IPS DF 4.7 (cell line): ENCODE measurements around the gene CMAS.
"Not testable (repeated sequence)": the region's sequence is repeated elsewhere in the genome, so short reads cannot be mapped to it uniquely, and the experiment has no call there.

Experiments
- DNase-seq: peaks from one replicate; pipeline ENCODE4 v3.0.0-alpha.2; 2013; ENCODE audit warnings: low spot score; ENCODE audit errors: extremely low read depth

The CMAS gene

GRCh38 chr12:22046090-22046967, at the start of gene CMAS:
Gene CMAS, plus strand, starts transcription at chr12:22046218. Its CDS starts 86 bp downstream, at chr12:22046304.
- DNase-seq = no peak

- no peak for DNase-seq
These were observed 47.7 kb upstream of the CMAS start for GRCh38 chr12:21998295-21998694.

- DNase-seq = no peak
These were observed 47.2 kb upstream of the CMAS start for GRCh38 chr12:21998782-21999181.

- no peak for DNase-seq
These were observed 43.6 kb upstream of the CMAS start for GRCh38 chr12:22002430-22002829.

- DNase-seq = not testable (repeated sequence)
These were observed 38.2 kb upstream of the CMAS start for GRCh38 chr12:22007794-22008193.

GRCh38 chr12:22008196-22008595, 37.8 kb upstream of the CMAS start:
- no peak for DNase-seq

GRCh38 chr12:22014041-22014782, 31.8 kb upstream of the CMAS start:
- no peak for DNase-seq

- DNase-seq = no peak
These were observed 31.3 kb upstream of the CMAS start for GRCh38 chr12:22014783-22015144.

- no peak for DNase-seq
These were observed 29.0 kb upstream of the CMAS start for GRCh38 chr12:22016982-22017381.

GRCh38 chr12:22018860-22019259, 27.2 kb upstream of the CMAS start:
- no peak for DNase-seq

- not testable (repeated sequence) for DNase-seq
These were observed 22.5 kb upstream of the CMAS start for GRCh38 chr12:22023489-22023888.

- no peak for DNase-seq
These were observed 16.5 kb upstream of the CMAS start for GRCh38 chr12:22029491-22029890.

- DNase-seq = no peak
These were observed 16.0 kb upstream of the CMAS start for GRCh38 chr12:22029991-22030390.

GRCh38 chr12:22032732-22033131, 13.3 kb upstream of the CMAS start:
- no peak for DNase-seq

- no peak for DNase-seq
These were observed 11.1 kb upstream of the CMAS start for GRCh38 chr12:22034709-22035506.

GRCh38 chr12:22037947-22038346, 8.1 kb upstream of the CMAS start:
- DNase-seq = no peak

GRCh38 chr12:22038734-22039133, 7.3 kb upstream of the CMAS start:
- no peak for DNase-seq

- DNase-seq = no peak
These were observed 6.7 kb upstream of the CMAS start for GRCh38 chr12:22039361-22039760.

GRCh38 chr12:22042976-22043669, 2.9 kb upstream of the CMAS start:
- no peak for DNase-seq

GRCh38 chr12:22043943-22044342, 2.1 kb upstream of the CMAS start:
- no peak for DNase-seq

- no peak for DNase-seq
These were observed 1.6 kb upstream of the CMAS start for GRCh38 chr12:22044391-22044790.
